ENCODE results near the gene ARHGEF17. TPM values are rescaled to one million over a fixed set of nuclear protein-coding genes. Genes with fewer than 3 reads are reported as not detected.

Gene ARHGEF17
- polyA plus RNA-seq, 3 donors = 82.4 to 106 (median 98.5) TPM

DNA sequence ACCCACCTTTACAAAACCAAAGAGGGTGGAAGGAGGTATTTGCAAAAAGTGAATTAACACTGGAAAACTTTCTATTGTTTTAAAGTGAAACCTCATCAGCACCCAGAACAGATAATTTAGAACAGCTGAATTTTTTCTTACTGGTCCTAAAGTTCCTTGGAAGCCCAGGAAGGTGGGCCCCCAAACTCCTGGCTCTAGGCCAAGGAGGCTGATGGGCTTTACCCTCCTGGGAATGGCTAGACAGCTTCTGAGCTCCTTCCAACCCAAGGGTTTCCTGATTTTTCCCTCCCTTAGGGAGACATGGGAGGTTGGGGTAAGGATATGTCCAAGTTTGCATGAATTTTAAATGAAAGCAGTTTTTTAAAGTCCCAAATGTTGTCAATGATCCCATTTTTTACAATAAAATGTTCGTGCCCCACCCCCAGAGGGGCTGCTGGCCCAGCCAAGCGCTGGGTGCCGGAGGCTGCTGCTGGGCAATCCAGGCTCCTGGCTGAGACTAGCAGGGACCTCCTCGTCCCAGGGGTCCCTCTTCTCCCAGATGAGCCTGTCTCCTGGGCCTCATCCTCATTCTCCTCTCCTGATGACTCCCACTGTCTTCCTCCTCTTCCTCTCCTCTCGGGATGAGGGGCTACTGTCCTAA lies 96.5 kb downstream of the ARHGEF17 start:
- no peak for DNase-seq (ENCODE audit: extremely low read depth in 1 of 11, low read depth in 9 of 11, low spot score in 4 of 11)

DNA sequence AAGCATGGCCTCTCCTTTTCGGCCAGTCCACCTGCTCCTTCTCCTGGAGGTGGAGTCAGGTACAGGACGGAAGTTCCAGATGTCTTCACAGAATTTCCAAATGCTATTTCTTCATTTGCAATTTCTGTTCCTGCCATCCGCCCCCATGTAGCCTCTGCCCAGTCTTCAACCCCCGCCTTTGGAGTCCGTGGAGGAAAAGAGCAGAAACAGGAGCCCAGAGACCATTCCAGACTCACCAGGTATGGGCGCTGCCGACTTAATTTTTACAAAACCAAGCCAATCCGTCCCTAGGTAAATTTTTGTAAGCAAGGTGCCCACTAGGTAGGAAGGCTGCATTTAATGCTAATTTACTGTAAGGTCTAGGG lies 97.1 kb downstream of the ARHGEF17 start:
- no peak for DNase-seq (ENCODE audit: extremely low read depth in 1 of 11, low read depth in 9 of 11, low spot score in 4 of 11)

DNA sequence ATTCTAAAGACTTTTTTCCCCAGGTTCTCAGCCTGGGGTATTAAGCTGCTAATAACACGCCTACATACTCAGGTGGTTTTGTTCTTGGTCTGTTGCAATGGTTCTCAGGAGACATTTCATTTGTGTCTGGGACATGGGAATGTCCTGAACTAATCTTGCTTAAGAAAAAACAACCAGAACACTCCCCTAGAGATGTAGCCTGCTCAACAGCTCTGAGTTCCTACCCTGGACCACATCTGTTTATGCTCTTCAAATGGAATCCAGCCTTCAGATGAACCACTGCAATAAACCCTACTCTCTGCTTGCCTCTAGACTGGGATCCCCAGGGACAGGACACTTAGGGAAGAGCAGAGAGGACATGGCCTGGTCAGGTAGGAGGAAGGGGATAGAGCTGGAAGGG lies 98.1 kb downstream of the ARHGEF17 start:
- no peak for DNase-seq (ENCODE audit: extremely low read depth in 1 of 11, low read depth in 9 of 11, low spot score in 4 of 11)

DNA sequence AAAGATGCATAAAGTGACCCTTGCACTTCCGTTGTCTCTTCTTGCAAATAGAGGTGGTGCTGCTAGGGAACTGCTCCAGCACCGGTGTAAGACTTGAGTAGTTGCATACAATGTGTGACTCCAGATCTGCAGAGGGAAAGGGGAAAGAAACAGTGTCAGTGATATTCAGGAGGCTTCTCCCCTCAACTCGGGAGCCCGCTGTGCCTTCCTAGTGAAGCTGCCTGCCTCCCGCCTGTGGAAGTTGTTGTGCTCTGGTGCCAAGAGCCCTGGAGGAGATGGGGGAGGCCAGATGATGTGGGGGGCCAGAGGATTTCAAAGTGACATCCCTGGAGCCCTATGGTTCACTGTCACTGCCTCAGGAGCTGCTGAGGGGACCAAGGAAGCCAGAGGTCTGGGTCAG lies 98.5 kb downstream of the ARHGEF17 start:
- DNase-seq (ENCODE audit: extremely low read depth in 1 of 11, low read depth in 9 of 11, low spot score in 4 of 11) = no peak

DNA sequence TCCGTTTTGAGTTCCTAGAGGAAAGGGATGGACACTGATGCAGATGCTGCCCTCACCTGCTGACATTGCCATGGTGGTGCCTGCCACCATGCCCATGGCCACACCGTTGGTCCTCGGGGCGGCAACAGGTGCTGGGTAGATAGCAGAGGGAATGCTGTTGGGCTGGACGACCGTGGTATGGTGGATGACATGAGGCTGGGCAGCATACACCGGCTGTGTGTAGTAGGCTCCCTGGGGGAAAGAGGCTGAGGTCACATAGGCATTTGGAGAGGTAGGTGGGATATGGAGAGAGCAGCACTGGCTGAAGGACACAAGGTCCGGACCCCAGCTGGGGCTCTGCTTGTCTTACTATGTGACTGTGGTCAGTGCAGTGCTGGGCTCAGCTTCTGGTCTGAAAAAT lies 101.4 kb downstream of the ARHGEF17 start:
- DNase-seq (ENCODE audit: extremely low read depth in 1 of 11, low read depth in 9 of 11, low spot score in 4 of 11) = no peak

DNA sequence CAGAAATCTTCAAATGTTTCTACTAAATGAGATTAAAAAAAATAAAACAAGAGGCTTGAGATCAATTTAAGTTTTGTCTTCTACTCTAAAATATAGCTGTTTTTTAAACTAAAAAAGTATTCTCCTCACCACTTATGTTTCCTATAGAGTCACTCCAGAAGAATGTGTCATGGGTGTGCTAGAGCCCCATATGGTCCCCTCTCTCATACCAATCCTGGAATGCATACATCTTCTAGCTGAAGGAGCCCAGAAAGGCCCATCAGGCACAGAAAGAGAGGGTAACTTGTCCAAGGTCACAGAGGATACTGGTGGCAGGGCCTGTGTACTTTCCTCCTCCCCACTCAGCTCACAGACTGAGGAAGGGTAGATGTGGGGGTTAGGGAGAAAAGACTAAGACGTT lies 102.6 kb downstream of the ARHGEF17 start:
- DNase-seq (ENCODE audit: extremely low read depth in 1 of 11, low read depth in 9 of 11, low spot score in 4 of 11) = no peak

DNA sequence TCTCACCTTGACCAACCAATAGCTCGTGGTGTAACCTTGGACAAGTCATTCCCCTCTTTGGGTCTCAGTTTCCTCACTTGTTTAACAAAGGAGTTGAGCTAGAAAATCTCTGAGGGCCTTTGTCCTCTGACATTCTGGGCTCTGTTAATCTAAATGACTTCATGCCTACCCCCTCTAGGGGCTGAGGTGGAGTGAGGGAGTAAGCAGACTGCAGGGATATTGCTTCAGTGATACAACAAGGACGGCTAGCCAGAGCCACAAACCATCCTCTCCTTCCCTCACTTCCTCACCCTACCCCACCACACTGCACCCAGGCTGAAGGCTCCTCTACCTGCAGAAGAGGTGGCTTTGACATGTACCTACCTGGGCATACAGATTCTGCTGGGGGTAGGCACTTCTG lies 103.0 kb downstream of the ARHGEF17 start:
- DNase-seq (ENCODE audit: extremely low read depth in 1 of 11, low read depth in 9 of 11, low spot score in 4 of 11) = no peak

DNA sequence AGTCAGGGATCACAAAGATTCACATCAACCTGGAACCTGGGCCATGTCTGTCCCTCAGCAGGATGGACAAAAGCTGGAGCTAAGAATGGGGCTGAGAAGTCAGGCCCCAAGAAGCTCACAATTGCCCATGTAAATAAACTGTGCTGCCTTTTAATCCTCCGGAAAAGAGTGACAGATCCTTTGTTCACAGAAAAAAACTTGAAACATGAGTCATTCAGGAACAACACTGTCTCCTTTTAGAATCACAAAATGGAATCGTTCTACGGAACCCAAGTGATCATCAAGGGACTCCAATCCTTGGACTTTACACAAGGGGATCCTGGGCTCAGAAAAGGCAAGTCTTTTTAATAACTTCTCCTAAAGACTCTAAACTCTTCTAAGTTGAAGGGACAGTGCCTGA lies 104.2 kb downstream of the ARHGEF17 start:
- no peak for DNase-seq (ENCODE audit: extremely low read depth in 1 of 11, low read depth in 9 of 11, low spot score in 4 of 11)

DNA sequence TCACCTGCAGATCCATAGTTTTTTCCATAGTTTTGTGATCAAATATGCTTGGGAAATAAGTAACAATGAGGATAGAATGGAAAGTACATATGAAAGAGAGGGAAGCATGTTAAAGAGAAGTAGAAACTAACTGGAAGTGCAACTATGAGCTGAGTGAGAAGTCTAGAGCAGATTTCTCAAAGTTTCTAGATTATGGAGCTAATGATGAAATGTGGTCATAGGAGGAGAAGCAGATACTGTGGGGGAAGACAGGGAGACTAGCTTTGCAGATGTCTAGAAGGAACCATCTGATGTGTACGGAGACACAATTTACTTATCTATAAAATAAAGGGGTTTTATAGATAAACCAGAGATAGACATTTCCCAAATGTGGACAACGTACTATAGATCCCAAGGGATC lies 105.2 kb downstream of the ARHGEF17 start:
- no peak for DNase-seq (ENCODE audit: extremely low read depth in 1 of 11, low read depth in 9 of 11, low spot score in 4 of 11)

DNA sequence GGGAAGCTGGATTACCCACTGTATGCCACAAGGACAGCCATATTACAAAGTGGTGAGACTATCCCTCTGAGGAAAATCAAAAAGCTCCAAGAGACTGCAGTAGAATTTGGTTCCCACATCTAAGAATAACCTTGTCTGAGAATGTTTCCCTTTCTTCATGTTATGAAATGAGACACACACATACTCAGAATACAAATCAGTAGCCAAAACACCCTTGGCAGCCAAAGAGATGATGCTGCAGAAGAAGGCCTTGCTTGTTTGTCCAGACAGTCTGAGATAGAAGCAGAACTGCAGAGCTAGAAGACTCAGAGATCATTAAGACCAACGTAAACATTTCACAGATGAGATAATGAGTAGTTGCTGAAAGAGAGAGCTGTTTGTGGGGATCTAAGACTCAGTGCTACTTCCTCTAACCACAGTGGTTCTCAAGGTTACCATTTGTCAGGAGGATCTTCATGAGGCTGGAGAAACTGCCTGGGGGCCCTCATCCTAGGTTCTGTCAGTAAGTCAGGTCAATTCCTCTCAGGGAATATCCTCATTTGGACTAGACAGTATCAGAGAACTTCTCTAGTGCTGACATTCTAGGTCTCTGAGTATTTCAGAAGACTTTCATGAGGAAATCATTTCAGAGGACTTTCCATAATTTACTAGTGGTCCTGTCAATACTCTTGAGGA lies 107.0 kb downstream of the ARHGEF17 start:
- no peak for DNase-seq (ENCODE audit: extremely low read depth in 1 of 11, low read depth in 9 of 11, low spot score in 4 of 11)

DNA sequence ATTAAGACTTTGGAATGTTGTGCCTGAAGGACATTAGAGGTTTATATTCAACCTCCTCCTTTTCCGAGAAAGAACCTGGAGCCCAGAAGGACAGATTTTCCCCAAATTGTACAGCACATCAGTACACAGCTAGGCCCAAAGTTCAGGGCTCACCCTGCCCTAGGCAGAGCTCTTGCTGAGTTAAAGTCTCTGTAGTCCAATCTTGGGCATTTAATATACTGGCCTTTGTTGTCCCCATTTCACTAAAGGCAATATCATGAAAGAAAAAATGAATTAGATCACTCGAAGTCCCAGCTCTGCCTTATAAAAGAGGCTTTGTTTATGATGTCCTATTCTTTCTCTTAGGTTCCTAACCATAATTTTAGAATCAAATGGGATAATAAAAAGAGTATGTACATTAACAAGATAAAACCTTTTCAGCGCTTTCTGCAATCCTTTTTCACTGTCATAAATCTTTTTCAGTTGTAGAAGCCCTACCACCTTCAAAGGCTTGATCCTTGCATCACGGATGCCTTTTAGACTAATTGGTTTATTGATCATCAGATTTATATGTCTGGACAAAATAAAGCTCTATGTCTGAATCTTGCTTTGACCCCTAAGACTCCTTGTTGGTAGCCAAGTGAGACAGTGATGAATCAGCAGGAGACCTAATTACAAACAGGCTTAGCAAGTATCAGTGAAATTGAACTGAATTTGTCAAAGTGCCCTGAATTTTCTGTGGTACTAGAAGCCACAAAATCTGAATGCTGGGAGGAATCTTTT lies 108.0 kb downstream of the ARHGEF17 start:
- DNase-seq (ENCODE audit: extremely low read depth in 1 of 11, low read depth in 9 of 11, low spot score in 4 of 11) = no peak

DNA sequence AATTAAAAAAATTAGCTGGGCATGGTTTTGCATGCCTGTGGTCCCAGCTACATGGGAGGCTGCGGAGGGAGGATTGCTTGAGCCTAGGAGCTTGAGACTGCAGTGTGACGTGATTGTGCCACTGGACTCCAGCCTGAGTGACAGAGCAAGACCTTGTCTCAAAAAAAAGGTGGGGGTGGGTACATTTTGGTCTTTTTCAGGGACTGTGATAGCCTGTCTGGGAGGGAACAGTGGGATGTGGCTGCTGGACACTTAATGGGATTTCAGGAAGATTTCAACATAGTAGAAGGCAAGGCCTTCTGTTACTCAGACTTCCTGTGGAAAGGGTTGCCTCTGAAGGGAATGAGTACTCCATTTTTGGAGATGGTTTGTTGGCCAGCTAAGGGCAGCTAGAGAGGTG lies 108.7 kb downstream of the ARHGEF17 start:
- no peak for DNase-seq (ENCODE audit: extremely low read depth in 1 of 11, low read depth in 9 of 11, low spot score in 4 of 11)

Other genes with a start within 250 kb of the ARHGEF17 start
- 10 to 100 TPM; 35.1 to 49.7 (median 44.9) TPM for gene FCHSD2, start 166.0 kb upstream of the ARHGEF17 start, polyA plus RNA-seq (ENCODE audit: insufficient read length in 3 of 3)
- 1 to 10 TPM in 1 of 3 donors, under 1 TPM in 2; 0.50 to 1.1 (median 0.55) TPM for gene P2RY2, start 90.0 kb upstream of the ARHGEF17 start, polyA plus RNA-seq (ENCODE audit: insufficient read length in 3 of 3)
- gene P2RY6, start 35.9 kb upstream of the ARHGEF17 start, polyA plus RNA-seq (ENCODE audit: insufficient read length in 3 of 3) = 1 to 10 TPM; 1.0 to 1.9 (median 1.6) TPM
- gene RELT, start 68.1 kb downstream of the ARHGEF17 start, polyA plus RNA-seq (ENCODE audit: insufficient read length in 3 of 3) = 1 to 10 TPM; 2.2 to 4.7 (median 4.2) TPM

Data from renal cortex interstitium (tissue), 11 donors.